Right renal pelvis (tissue), 4 donors: ENCODE data around the gene ASB1. TPM values are rescaled to one million over a fixed set of nuclear protein-coding genes. Genes with fewer than 3 reads are reported as not detected.
"Not testable (repeated sequence)": the region's sequence is repeated elsewhere in the genome, so short reads cannot be mapped to it uniquely, and the experiment has no call there.

Experiments
- DNase-seq, 4 donors: peaks; one replicate each; pipeline ENCODE4 v3.0.0-alpha.2; 2013; ENCODE audit warnings: low read depth in 4 of 4, low spot score in 3 of 4, missing footprints in 1 of 4
- polyA plus RNA-seq, 4 donors: library from polyadenylated mRNA; unstranded; fragments of 120-200 nt; gene quantifications; one replicate each; pipeline ENCODE4 v1.2.1, GENCODE V29; 2013; ENCODE audit not compliant: insufficient read length in 4 of 4

ASB1 gene
- polyA plus RNA-seq, 4 donors: 28.4 to 31.9 (median 31.2) TPM

- no peak for DNase-seq
Measured at GRCh38 chr2:238441262-238442114, 14.8 kb downstream of the ASB1 start.

- not testable (repeated sequence) for DNase-seq
Measured at GRCh38 chr2:238442257-238442656, 15.5 kb downstream of the ASB1 start.

- DNase-seq: no peak
Measured at GRCh38 chr2:238444242-238444641, 17.5 kb downstream of the ASB1 start.

- no peak for DNase-seq
Measured at GRCh38 chr2:238445409-238446190, 18.9 kb downstream of the ASB1 start.

- no peak for DNase-seq
Measured at GRCh38 chr2:238446371-238446770, 19.6 kb downstream of the ASB1 start.

- DNase-seq: no peak
Measured at GRCh38 chr2:238448031-238448955, 21.6 kb downstream of the ASB1 start.

DNA sequence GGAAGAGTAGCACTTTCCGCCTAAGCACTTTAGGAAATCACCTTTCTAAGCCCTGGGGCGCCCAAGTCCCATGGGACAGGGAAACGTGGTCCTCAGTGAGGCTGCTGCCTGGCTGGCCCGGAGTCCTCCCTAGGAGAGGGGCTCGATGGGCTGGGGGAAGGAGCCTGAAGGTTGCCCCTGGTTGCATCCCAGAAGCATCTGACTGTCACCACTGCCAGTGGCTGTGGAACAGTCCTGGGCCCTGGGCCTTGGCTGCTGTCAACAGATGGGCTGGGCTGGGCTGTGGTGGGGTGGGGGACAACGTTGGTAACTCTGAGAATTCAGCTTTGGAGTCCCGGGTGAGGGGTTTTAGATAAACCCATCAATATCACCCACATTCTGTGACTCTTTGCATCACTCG is 22.5 kb downstream of the ASB1 start:
- DNase-seq: no peak

DNA sequence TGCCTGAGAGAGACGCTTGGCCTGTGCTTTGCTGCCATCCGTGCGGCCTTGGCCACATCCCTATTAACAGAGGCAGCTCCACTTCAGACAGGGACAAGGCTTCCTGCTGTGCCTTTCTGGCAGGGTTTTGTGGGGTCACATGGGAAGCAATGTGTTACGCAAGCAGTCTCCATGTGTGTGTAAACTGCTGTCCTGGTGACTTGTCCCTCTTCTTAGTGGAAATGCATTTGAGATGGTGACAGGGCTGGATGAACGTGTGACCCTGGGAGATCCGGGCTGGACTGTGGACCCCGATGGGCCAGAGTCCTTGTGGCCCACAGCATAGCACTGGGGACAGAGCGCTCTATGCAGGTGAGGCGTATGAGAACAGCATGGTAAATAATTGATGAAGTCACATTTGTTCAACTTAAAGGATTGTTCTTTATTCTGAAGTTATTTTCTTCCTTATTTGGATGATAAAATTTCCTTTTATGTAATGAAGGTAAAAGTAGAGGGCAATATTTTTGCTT is 23.2 kb downstream of the ASB1 start:
- DNase-seq: no peak

GRCh38 chr2:238450440-238450861 is 23.7 kb downstream of the ASB1 start:
- no peak for DNase-seq

DNA sequence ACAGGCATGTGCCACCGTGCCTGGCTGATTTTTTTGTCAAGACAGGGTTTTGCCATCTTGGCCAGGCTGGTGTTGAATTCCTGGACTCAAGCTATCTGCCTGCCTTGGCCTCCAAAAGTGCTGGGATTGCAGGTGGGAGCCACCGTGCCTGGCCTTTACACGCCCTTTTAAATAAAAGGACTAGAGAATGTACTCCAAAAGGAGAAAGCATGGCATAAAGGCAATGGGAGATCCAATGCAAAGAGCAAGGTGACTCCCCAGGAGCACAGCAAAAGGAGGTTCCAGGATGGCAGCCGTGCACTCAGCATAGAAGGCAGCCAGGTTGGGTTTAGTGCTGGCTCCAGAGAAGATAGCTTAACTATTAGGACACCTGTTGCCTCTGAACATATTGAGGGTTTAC is 27.1 kb downstream of the ASB1 start:
- DNase-seq: no peak

- no peak for DNase-seq
Measured at GRCh38 chr2:238456449-238456848, 29.7 kb downstream of the ASB1 start.

DNA sequence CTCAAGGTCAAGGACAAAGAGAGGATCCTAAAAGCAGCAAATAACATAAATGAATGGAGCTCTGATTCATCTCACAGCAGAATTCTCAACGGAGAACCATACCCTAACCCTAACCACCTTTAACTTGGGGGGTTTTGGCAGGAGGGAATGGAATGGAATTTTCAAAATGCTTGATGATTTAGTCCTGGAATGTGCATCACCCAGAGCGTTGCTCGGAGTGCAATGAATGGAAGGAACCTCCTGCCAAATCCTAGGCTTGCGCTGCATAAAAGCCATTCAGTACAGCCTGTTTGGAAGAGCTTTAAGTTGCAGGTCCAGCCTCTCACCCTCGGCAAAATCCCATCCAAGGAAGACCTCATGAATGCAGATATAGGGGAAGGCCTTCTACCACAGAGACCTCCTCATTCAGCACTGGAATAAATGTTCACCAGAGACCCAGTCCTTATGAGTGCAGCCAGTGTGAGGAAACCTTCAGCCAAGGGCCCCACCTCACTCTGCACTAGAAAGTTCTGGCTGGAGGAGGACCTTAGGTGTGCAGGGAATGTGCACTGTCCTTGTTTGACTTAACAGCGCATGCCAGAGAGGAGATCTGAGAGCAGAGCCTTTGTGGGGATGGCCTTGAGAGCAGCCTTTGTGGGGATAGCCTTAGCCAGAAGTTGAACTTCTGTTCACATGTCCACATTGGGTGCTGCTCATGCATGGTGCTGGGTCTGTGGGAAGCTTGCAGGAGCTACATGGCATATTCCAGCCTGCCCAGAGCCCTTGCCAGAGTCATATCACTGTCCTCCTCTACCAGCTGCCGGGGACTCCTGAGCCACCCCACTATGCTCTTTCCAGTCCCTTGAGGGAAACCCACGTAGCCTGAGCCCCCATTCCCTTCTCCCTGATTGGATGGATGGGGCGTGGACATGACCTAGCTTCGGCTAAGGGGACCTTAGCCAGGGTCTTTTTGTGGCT is 30.5 kb downstream of the ASB1 start:
- no peak for DNase-seq

DNA sequence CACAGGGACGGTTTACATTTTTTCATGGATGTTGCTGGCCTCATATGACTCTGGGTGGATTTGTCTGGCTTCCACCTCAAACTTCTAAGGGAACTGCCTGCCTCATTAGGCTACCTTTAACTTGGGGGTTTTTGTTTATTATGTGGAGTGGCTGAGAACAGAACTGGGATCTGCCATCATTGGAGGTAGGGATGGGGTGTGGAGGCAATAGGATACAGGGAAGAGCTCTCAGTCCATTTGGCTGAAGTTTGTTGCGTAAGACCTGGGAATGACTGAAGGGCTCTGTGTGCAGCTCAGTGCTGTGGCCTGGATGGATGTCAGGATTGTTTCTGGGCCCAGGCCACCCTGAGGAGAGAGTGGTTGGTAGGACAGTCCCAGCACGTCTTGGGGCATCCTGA is 31.2 kb downstream of the ASB1 start:
- no peak for DNase-seq

GRCh38 chr2:238458651-238459050 is 31.9 kb downstream of the ASB1 start:
- DNase-seq: no peak

DNA sequence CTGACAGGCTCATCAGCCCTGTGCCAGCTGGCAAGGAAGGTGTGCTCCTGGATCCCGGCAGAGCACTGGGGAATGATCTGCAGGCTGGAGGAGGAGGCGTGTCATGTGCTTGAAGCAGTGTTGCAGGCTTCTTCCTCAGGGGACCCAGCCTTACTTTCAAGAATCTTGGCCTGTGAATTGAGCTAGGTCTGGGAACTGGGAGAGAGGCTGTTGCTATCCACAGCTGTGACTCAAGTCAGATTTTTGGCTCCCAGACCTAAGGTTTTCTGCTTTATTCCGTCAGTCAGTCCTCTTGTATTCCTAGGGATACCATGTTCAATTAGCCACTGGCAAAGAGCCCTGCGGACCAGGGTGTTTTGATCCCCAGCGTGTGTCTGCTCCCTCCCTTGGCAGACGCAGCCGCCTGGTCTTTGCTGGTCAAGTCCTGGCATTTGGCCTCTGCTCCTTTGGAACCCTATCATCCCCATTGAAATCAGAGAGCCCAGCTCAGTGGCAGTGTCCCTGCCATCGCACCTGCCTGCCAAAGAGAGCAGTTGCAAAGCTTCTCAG is 32.4 kb downstream of the ASB1 start:
- no peak for DNase-seq

DNA sequence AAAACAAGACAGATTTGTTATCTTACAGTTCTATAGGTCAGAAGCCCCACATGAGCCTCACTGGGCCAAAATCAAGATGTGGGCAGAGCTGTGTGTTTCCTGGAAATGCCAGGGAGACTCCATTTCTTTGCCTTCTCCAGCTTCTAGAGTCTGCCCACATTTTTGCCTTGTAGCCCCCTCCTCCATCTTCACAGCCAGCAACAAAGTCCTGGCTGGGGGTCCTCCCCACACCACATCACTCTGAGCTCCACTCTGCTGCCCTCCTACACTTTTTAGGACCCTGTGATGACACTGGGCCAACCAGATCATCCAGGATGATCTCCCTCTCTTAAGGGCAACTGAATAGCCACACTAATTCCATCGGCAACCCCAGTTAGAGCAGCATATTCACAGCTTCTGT is 34.3 kb downstream of the ASB1 start:
- no peak for DNase-seq

- peak in 1 of 4 donors; percentile 56 for DNase-seq
Measured at GRCh38 chr2:238461491-238461890, 34.8 kb downstream of the ASB1 start.

DNA sequence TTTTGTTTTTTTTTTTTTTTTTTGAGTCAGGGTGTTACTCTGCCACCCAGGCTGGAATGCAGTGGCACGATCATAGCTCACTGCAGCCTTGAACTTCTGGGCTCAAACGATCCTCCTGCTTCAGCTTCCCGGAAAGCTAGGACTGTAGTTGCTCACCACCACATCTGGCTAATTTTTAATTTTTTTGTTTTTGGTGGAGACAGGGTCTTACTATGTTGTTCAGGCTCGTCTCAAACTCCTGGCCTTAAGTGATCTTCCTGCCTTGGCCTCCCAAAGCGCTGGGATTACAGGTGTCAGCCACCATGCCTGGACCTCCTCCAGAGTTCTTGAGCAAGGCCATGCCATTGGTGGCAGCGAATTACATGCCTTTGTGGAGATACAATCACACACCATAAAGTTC is 35.2 kb downstream of the ASB1 start:
- DNase-seq: no peak

DNA sequence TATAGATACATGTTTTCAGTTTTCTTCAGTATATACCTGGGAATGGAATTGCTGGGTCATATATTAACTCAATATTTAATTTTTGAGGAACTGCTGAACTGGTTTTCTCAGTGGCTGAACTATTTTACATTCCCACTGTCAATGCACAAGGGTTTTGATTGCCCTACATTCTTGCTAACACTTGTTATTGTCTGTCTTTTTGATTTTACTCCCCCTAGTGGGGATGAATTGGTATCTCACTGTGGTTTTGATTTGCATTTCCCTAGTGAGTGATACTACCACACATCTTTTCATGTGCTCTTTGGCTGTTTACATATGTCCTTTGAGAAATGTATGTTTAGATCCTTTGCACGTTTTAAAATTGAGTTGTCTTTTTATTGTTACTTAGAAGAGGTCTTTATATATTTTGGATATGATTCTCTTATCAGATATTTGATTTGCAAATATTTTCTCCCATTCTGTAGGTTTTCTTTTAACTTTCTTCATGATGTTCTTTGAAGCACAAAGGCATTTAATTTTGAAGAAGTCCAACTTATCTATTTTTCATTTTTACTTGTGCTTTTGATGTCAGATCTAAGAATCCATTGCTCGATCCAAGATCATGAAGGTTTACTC is 36.2 kb downstream of the ASB1 start:
- no peak for DNase-seq
